HepG2 (cell line): ENCODE results near the gene MTFP1. TPM values are rescaled to one million over a fixed set of nuclear protein-coding genes. Genes with fewer than 3 reads are reported as not detected.

ENCODE experiments used
- HIC2 ChIP-seq: sonication (generic); formaldehyde crosslinking; IDR thresholded peaks from 2 replicates; pipeline ENCODE4 v1.9.0; 2022; ENCODE audit warnings: low read depth, missing genetic modification reagents
- HINFP ChIP-seq: sonication (generic); formaldehyde crosslinking; IDR thresholded peaks from 2 replicates; pipeline ENCODE4 v1.4.0; 2020; ENCODE audit warnings: low read depth, mild to moderate bottlenecking, missing genetic modification reagents
- HNRNPH1 ChIP-seq: fragments of 200-400 bp; formaldehyde crosslinking; optimal IDR thresholded peaks from 2 replicates; pipeline ENCODE3; 2017; ENCODE audit warnings: mild to moderate bottlenecking, low read depth, low read length
- LCORL ChIP-seq, 2 experiments: fragments of 450-650 bp in 1 of 2; sonication (generic) in 1 of 2; formaldehyde crosslinking in 1 of 2; IDR thresholded peaks; 2 replicates each; pipeline versions ENCODE4 v1.5.0 to v1.6.1; 2017 to 2020; ENCODE audit warnings: antibody characterized with exemption in 1 of 2, missing genetic modification reagents in 1 of 2
- NFE2 ChIP-seq: sonication (generic); formaldehyde crosslinking; IDR thresholded peaks from 2 replicates; pipeline ENCODE4 v1.4.0; 2020; ENCODE audit warnings: missing genetic modification reagents
- POGK ChIP-seq: sonication (generic); formaldehyde crosslinking; conservative IDR thresholded peaks from 2 replicates; pipeline ENCODE4 v1.8.0; 2022; ENCODE audit warnings: mild to moderate bottlenecking, moderate library complexity, missing genetic modification reagents
- POLR2AphosphoS2 ChIP-seq: IDR thresholded peaks from 2 replicates; pipeline ENCODE4 v1.6.1; 2011; ENCODE audit warnings: low read depth, low read length, improper control_type of control experiment
- RBM39 ChIP-seq: fragments of 200-400 bp; formaldehyde crosslinking; IDR thresholded peaks from one replicate; pipeline ENCODE4 v1.6.1; 2018; ENCODE audit warnings: antibody characterized with exemption, mild to moderate bottlenecking, low read depth, low read length; ENCODE audit not compliant: poor library complexity, severe bottlenecking
- SMAD3 ChIP-seq: sonication (generic); formaldehyde crosslinking; IDR thresholded peaks from 2 replicates; pipeline ENCODE4 v1.4.0; 2020; ENCODE audit warnings: missing genetic modification reagents
- TERF1 ChIP-seq: sonication (generic); formaldehyde crosslinking; IDR thresholded peaks from 2 replicates; pipeline ENCODE4 v1.8.0; 2022; ENCODE audit warnings: mild to moderate bottlenecking, missing genetic modification reagents, moderate library complexity
- THAP11 ChIP-seq: IDR thresholded peaks from 2 replicates; pipeline ENCODE4 v1.6.1; 2016; ENCODE audit warnings: missing biosample characterization, missing genetic modification reagents
- ZBTB20 ChIP-seq: sonication (generic); formaldehyde crosslinking; IDR thresholded peaks from 2 replicates; pipeline ENCODE4 v1.8.1; 2023; ENCODE audit warnings: missing genetic modification reagents, low read depth, mild to moderate bottlenecking, borderline replicate concordance
- ZBTB44 ChIP-seq: sonication (generic); formaldehyde crosslinking; IDR thresholded peaks from 2 replicates; pipeline ENCODE4 v1.4.0; 2020; ENCODE audit warnings: missing genetic modification reagents
- ZHX1 ChIP-seq: sonication (generic); formaldehyde crosslinking; IDR thresholded peaks from 2 replicates; pipeline ENCODE4 v1.8.1; 2022; ENCODE audit warnings: low read depth, mild to moderate bottlenecking, missing genetic modification reagents
- ZNF33B ChIP-seq: sonication (generic); formaldehyde crosslinking; IDR thresholded peaks from 2 replicates; pipeline ENCODE4 v1.5.1; 2020; ENCODE audit warnings: mild to moderate bottlenecking, missing genetic modification reagents
- ZNF703 ChIP-seq: sonication (generic); formaldehyde crosslinking; IDR thresholded peaks from 2 replicates; pipeline ENCODE4 v1.5.1; 2020; ENCODE audit warnings: missing genetic modification reagents, mild to moderate bottlenecking, moderate library complexity, borderline replicate concordance
- ZNF747 ChIP-seq: sonication (generic); formaldehyde crosslinking; IDR thresholded peaks from 2 replicates; pipeline ENCODE4 v1.8.1; 2023; ENCODE audit warnings: missing genetic modification reagents, mild to moderate bottlenecking, borderline replicate concordance
- polyA plus RNA-seq, 8 experiments: library from polyadenylated mRNA; depleted of rRNA in 3 of 8; stranded (reverse) in 7 of 8; unstranded in 1 of 8; fragments of >200 nt; fragmentation: Illumina TruSeq in 4 of 8; extraction: Trizol in 4 of 8; gene quantifications; 2 replicates each; pipeline versions ENCODE4 v1.2.1 to v1.2.3, GENCODE V29; 2011 to 2016; ENCODE audit warnings: low read depth in 4 of 8, missing spikeins in 1 of 8, mixed read lengths in 1 of 8; ENCODE audit not compliant: insufficient read depth in 1 of 8
- total RNA-seq, 5 experiments: library from RNA; depleted of rRNA; stranded (reverse); fragments of >200 nt; fragmentation: Illumina TruSeq; extraction: Trizol; gene quantifications; 2 replicates each; pipeline ENCODE4 v1.2.3, GENCODE V29; 2016; ENCODE audit warnings: low read depth in 1 of 5

The MTFP1 gene
- total and polyA plus RNA-seq, 2 of the 13 experiments (the other 11 are each of a cell fraction or from before 2014, with no cell fraction given): 29.5 to 45.6 TPM

GRCh38 chr22:30396871-30397655 lies 28.5 kb upstream of the MTFP1 start, which contains the start of gene SEC14L2 (continued):
- TF ChIP-seq ZHX1 (no peak), POLR2AphosphoS2 (no peak), HIC2 (CRISPR knock-in tag) (peak; percentile 33; the same call in 1 of the 2 replicates), HINFP (CRISPR knock-in tag) (no peak), LCORL (IDR thresholded peaks at IDR 0.05) (no peak), LCORL (CRISPR knock-in tag; IDR thresholded peaks at IDR 0.05) (no peak), ZNF33B (no peak), SMAD3 (CRISPR knock-in tag) (no peak), TERF1 (CRISPR knock-in tag) (no peak), NFE2 (CRISPR knock-in tag) (no peak), ZNF703 (no peak), ZBTB20 (no peak), HNRNPH1 (no peak), ZBTB44 (CRISPR knock-in tag) (no peak), RBM39 (no peak), POGK (CRISPR knock-in tag) (no peak), ZNF747 (CRISPR knock-in tag) (no peak), THAP11 (CRISPR knock-in tag) (no peak)
